Renal cortical epithelial cell (primary cell): ENCODE data around the gene PPIG. TPM values are rescaled to one million over a fixed set of nuclear protein-coding genes. Genes with fewer than 3 reads are reported as not detected.
"Not testable (repeated sequence)": the region's sequence is repeated elsewhere in the genome, so short reads cannot be mapped to it uniquely, and the experiment has no call there.

Experiments
- DNase-seq: peaks from one replicate; pipeline ENCODE4 v3.0.0-alpha.2; 2011; ENCODE audit warnings: low read depth
- total RNA-seq: library from RNA; depleted of rRNA; stranded (reverse); fragments of >200 nt; gene quantifications from 2 replicates; pipeline ENCODE4 v1.2.3, GENCODE V29; 2014

The PPIG gene
- total RNA-seq = 30.6 and 50.4 TPM in 2 replicates

DNA sequence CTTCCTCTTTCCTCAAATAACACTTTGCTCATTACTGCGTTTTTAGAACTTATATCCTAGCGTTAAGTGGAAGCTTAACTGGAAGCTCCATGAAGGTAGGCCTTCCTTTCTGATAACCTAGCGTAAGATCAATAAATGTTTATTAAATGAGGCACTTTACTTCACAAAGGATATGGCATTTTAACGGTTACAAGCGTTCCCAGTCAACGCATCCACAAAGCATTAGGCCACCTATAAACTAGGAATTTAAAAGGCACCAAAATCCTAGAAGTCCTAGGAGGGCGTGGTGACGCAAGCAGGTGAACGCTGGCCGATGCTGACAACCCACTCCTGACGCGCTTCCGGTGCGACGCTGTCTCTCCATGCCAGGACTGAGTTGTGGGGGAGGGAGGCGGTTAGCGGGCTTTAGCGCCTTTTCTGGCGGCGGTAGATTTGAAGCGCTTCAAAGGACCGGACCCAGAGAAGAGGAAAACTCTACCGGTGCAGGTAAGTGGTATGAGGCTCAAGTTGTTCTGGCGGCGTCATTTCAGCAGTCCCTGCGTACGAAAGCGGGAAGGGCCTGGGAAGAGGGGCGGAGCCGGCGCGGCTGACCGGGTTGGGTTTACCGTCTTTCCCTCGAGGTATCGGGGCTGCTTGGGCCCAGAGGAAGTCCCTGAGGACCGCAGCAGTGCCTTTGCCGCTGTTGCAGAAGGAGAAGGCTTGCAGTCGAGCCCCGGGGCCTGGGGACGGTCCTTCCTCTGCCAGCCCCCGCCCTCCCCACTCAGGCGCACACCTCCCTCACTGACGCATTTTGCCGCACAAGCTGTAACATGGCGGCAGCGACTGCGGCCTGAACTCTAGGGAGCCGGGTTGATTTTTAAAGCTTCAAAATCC is at the start of gene PPIG:
Gene PPIG (plus strand): TSS at position 347 of the 873 bp plus-strand sequence. CDS start 19,691 bp downstream, outside the sequence.
- peak; percentile 78 for DNase-seq

DNA sequence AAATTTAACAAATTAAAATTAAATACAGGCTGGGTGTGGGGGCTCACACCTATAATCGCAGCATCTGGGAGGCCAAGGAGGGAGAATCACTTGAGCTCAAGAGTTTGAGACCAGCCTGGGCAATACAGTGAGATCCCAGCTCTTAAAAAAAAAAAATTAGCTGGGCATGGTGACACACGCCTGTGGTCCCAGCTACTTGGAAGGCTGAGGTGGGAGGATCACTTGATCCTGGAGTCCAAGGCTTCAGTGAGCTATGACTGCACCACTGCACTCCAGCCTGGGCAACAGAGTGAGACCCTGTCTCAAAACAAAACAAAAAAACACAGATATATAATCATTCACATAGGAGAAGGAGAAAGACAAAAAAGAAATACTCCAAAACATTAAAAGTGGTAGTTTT is 44.7 kb upstream of the PPIG start:
- DNase-seq = not testable (repeated sequence)

DNA sequence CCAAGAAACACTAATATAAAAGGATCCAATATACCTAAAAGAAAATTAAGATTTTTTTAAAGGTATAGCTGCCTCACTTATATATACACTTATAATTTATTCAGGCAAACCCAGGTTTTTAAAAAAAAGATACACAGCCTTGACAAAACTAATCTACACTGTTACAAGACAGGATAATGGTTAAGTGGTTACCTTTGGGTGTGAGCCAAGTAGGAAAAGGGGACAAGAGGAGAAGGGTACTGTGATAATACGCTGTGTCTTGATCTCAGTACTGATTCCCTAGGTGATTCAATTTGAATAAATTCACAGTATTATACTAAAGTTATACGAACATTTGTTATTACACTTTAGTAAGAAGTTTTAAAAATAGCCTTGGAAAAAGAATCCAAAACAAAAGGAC is 44.0 kb upstream of the PPIG start:
- DNase-seq = no peak

DNA sequence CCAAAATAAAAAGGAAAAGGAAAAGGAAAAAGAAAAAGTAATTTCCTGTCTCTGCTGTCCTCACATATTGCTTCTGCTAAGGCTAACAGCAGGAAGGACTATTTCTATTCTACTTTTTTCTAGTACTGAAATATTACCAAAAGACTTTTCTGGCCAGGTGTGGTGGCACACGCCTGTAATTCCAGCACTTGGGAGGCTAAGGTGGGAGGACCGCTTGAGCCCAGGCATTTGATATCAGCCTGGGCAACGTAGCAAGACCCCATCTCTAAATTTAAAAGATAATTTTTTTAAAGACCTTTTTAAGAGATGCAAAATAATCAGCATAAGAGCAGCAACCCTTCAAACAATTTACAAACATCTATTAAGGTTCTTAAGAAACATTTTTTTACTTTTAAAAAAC is 41.7 kb upstream of the PPIG start:
- DNase-seq = no peak

DNA sequence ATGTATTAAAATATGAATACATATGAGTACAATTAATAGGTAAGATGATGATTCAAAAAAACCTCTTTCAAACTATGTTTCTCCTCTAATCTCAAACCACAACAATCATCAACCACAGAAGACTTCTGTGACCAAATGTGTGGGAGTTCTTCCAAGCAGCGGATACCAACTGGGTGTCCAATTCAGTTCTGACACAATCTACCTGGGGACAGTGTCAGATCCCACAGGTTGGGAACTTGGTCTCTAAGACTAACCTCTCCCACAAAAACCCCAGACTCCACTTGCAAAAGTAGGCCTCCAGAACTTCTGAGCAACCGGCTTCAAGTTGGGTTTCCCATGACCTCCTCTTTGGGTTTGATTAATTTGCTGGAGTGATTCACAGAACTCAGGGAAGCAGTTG is 37.4 kb upstream of the PPIG start:
- DNase-seq = no peak

DNA sequence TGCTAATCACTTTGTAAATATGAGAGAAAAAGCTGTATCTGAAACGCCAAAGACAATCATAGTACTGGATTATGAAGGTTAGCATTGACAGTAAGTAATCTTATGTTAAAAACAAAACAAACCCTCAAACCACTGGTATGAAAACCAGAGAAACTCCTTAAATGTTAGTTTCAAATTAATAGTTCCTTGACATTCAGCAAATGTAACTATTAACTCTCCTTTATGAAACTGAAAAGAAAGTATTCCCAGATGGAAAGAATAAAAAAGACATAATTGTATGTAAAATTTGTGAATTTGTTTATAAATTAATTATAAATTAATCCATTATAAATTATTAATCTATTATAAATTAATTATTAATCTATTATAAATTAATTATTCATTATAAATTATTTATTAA is 22.8 kb upstream of the PPIG start:
- DNase-seq = no peak

DNA sequence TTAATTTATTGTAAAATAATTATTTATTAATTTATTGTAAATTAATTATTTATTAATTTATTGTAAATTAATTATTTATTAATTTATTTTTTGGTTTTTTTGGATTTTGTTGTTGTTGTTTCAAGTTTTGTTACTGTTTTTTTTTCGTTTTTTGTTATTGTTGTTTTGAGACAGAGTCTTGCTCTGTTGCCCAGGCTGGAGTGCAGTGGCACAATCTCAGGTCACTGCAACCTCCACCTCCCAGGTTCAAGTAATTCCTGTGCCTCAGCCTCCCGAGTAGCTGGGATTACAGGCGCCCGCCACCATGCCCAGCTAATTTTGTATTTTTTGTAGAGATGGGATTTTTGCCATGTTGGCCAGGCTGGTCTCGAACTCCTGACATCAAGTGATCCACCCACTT is 22.1 kb upstream of the PPIG start:
- not testable (repeated sequence) for DNase-seq

DNA sequence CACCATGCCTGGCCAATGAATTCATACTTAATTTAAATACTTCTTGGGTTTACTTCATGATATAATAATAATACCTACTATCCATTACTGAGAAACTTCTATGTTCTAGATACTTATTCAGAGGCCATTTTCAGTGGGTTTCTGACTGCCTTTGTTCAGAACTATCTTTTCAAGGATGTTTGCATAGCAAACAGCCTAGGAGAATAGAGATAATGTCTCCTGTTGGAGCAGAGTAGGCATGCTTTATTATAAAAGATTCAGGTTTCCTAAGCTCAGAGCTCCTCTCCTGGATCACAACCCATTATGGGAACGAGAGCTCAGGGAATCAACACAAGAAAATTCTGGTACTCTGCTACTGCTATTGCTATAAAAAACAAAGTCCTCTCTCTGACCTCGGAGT is 21.6 kb upstream of the PPIG start:
- no peak for DNase-seq

DNA sequence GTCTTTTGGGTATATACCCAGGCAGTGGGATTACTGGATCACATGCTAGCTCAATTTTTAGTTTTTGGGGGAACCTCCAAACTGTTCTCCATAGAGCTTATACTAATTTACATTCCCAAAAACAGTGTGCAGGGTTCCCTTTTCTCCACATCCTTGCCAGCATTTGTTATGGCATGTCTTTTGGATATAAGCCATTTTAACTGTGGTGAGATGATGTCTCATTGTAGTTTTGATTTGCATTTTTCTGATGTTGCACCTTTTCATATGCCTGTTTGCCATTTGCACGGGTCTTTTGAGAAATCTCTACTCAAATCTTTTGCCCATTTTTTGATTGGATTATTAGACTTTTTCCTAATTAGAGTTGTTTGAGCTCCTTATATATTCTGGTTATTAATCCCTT is 18.5 kb upstream of the PPIG start:
- no peak for DNase-seq

DNA sequence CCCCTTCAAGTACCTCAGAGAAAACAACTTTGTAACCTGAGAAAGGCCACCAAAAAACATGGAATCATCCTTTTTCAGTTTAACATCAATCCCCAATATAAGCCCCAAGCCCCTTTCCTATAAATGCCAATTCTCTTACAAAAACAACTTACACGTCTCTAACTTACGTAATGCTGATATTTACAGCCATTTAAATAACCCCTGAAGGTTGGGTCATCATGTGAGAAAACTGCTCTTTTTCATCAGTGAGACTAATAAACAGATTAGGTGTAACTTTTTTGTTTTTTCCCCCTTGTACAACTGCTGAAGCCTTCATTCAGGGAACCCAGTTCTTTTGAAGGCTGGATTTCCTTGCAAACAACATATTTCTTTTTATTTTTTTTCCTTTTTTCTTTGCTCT is 14.2 kb upstream of the PPIG start:
- DNase-seq = no peak

DNA sequence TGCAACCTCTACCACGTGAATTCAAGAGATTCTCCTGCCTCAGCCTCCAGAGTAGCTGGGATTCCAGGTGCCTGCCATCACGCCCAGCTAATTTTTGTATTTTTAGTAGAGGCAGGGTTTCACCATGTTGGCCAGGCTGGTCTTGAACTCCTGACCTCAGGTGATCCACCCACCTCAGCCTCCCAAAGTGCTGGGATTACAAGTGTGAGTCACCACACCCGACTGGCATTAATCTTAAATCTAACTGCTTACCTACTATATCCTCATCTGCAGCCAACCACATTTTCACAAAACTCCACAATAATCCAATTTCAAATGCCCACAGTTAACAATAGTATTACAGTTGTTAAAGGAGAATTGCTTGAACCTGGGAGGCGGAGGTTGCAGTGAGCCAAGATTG is 13.4 kb upstream of the PPIG start:
- not testable (repeated sequence) for DNase-seq

DNA sequence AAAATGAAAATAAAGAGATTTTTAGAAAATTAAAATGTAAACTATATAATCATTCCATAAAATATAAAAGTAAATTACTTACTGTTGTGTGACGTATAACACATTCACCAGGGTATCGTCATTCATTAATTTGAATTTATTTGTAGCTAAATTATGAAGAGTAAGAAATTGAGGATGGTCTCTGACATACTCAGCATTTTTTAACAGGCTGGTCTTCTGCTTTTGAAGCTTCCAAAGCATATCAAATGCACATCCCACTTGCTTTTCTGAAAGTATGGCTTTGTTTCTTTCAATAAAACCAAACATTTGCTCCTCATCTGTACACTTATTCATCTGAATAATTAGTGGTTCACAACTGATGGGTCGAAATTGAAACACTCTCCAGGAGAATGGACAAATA is 12.6 kb upstream of the PPIG start:
- DNase-seq = no peak

DNA sequence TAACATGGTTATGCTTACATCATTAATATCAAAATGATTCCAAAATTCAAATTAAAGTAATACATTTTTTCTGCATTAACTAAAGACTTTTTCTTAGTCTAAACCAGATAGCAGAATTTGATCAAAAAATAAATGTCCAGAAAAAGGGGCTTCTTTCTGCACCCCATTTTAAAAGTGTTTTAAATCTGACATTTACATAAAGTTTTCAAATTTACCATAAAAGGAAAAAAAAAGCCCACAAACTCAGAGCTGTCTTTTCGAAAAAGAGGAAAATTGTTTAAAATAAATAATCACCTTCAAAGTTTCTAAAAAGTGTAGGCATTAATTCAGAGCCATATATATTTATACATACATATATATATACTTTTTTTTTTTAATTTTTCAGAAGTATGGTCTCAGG is 12.0 kb upstream of the PPIG start:
- DNase-seq = no peak

DNA sequence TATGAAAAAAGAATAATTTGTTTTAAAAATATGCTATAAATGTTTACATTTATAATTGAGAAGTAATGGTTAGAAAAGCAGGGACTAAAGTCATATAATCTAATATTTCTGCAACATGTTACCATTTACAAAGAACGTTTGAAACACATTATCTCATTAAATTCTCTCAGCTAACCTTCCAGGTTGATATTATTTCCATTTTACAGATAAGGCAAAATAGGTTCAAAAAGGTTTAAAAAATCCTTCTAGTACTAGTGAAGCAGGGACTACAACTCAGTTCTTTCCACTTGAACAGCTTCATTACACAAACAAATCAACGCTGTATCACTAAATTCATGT is 11.4 kb upstream of the PPIG start:
- DNase-seq = peak; percentile 13

DNA sequence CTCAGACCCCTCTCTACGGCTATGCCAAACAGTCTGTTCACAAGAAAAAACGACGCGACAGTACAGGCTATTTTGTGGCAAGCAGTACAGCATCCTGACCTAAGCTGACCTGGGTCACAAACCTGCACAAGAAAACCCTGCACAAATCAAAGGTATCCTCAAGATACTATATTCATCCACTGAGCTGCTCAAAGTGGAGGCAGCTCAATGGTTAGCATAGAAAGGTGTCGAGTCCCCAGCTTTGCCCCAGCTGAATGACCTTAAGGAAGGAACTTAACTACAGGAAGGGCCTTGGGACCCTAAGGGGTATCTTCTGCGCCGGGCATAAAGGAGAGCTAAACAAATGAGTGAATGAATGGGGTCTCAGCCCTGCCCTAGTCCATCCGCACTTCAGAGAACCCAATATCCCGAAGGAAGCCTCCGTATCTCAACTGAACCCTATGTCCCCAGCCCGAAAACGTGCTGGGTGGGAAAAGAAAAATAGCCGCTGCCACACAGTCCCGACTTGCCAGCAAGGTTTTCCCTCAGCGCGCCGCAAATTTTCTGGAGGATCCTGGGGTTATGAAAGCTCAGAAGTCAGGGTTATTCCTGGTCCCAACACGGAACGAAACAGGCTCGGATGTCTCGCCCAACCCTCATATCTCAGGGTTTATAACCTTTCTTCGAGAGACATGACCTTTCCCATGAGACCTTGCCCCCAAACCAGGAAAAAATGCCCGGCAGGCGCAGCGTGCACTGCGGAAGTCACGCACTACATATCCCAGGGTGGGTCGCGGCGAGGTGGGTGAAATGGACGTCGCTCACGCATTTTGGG is 10.8 kb upstream of the PPIG start, which contains the start of gene FASTKD1:
Gene FASTKD1 (minus strand): TSS at position 706 of the 814 bp plus-strand sequence. CDS start 1,836 bp downstream, outside the sequence.
- peak; percentile 80 for DNase-seq

DNA sequence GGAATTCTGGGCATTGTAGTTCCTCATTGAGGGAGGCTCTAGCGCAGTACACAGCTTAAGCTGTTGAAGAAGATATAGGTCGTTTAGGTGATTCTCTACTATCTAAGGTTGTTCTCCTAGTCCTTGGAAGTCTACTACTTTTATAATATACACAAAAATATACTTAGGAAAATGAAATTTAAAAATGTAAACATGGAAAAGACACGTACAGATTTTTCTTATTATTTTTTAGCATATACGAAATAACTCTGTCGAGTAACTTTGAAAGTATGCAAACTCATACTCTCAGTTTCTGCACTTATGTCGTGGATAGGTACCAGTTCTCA is 10.2 kb upstream of the PPIG start:
- DNase-seq = no peak

DNA sequence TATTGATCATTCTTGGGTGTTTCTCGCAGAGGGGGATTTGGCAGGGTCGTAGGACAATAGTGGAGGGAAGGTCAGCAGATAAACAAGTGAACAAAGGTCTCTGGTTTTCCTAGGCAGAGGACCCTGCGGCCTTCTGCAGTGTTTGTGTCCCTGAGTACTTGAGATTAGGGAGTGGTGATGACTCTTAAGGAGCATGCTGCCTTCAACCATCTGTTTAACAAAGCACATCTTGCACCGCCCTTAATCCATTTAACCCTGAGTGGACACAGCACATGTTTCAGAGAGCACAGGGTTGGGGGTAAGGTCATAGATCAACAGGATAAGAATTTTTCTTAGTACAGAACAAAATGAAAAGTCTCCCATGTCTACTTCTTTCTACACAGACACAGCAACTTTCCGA is 9.6 kb upstream of the PPIG start:
- not testable (repeated sequence) for DNase-seq

DNA sequence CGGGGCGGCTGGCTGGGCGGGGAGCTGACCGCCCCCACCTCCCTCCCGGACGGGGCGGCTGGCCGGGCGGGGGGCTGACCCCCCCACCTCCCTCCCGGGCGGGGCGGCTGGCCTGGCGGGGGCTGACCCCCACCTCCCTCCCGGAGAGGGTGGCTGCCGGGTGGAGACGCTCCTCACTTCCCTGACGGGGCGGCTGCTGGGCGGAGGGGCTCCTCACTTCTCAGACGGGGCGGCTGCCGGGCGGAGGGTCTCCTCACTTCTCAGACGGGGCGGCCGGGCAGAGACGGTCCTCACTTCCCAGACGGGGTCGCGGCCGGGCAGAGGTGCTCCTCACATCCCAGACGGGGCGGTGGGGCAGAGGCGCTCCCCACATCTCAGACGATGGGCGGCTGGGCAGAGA is 8.9 kb upstream of the PPIG start:
- not testable (repeated sequence) for DNase-seq

DNA sequence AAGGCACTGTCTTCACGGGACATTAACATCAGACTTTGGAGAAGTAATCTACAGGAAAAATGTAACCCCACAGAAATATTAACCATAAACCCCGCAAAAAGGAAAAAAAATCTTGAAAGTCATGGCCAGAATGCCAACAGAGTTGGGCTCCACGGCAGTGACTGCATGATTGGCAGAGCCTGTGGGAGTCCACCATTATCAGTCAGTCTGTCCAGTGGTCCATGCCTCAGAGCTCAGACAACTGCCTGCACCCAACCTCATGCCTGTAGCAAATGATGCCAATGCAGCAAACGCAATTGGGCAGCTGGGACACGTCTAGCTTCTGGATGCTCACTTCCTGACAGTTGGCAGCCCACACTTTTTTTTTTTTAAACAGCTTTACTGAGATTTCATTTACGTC is 5.1 kb upstream of the PPIG start:
- no peak for DNase-seq

DNA sequence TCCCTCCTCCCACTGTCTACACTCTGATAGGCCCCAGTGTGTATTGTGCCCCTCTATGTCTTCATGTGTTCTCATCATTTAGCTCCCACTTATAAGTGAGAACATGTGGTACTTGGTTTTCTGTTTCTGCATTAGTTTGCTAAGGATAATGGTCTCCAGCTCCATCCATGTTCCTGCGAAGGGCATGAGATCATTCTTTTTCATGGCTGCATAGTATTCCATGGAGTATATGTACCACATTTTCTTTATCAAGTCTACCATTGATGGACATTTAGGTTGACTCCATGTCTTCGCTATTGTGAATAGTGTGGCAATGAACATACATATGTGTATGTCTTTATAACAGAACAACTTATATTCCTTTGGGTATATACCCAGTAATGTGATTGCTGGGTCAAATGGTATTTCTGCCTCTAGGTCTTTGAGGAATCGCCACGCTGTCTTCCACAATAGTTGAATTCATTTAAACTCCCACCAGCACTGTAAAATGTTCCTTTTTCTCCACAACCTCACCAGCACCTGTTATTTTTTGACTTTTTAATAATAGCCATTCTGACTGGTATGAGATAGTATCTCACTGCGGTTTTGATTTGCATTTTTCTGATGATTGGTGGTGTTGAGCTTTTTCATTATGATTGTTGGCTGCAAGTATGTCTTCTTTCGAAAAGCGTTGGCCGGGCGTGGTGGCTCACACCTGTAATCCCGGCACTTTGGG is 1.4 kb upstream of the PPIG start:
- DNase-seq = not testable (repeated sequence)

DNA sequence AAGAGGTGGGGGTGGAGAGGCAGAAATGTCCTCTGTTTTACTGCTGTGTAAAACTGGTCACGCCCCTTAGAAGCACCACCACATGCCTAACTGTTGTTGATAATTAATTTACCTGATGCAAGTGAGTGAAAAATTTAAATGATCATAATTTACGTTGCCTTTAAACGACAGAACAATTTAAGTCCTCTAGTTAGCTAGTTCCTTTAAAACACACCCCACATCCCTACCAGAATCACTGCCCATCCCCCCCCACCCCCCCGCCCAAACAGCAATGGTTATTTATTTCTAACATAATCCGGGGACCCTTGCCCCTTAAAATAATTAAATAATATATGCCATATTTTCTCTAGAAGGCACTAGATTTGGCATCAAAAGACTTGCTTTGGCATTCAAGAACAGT is 633 bp upstream of the PPIG start:
- DNase-seq = no peak

DNA sequence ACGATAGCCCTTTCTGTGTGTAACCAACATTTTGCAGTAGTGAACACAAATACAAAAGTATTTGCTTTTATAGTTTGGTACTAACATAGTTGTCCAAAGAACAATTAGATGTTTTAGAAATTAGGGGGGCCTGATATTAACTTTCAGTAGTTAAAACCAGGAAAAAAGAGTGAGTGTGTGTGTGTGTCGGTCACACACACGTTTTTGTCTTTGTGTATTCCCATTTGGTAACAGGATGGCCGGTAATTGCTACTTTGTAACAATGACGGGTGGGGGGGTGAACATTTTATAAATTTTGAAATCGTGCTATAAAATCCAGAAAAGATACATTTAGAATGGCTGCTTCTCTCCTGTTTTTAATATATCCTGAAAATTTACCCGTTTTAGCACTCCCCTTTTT is 1.5 kb downstream of the PPIG start:
- no peak for DNase-seq

DNA sequence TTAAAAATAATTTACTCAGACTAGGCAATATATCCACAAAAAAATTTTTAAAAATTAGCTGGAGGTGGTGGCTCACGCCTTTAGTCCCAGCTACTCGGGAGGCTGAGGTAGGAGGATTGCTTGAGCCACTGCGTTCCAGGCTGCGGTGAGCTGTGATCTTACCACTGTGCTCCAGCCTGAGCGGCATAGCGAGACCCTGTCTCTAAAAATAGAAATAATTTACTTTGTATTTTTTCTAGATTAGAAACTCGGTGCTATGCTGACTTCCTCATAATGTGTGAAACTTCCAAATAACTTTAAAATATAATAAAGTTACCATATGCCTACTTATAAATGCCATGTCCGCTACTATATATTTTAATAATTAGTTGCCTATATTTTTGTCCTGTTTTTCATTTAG is 6.7 kb downstream of the PPIG start:
- DNase-seq = no peak
